Osteocyte (in vitro differentiated cells): ENCODE results near the gene C14orf180. TPM values are rescaled to one million over a fixed set of nuclear protein-coding genes. Genes with fewer than 3 reads are reported as not detected.

Source experiments
- DNase-seq: peaks from one replicate; pipeline ENCODE4 v3.0.0; 2021; ENCODE audit warnings: mixed read lengths; ENCODE audit not compliant: unreplicated experiment; ENCODE audit errors: extremely low spot score
- H3K27ac Mint-ChIP-seq: one replicate; pipeline ENCODE4 v1.8.0; 2021; ENCODE audit warnings: mild to moderate bottlenecking, mixed read lengths; ENCODE audit not compliant: unreplicated experiment
- H3K27me3 Mint-ChIP-seq: one replicate; pipeline ENCODE4 v1.8.0; 2021; ENCODE audit warnings: mixed read lengths; ENCODE audit not compliant: unreplicated experiment
- H3K36me3 Mint-ChIP-seq: one replicate; pipeline ENCODE4 v1.8.0; 2021; ENCODE audit warnings: mixed read lengths; ENCODE audit not compliant: unreplicated experiment
- H3K4me1 Mint-ChIP-seq: one replicate; pipeline ENCODE4 v1.8.0; 2021; ENCODE audit warnings: mixed read lengths; ENCODE audit not compliant: unreplicated experiment
- H3K4me3 Mint-ChIP-seq: one replicate; pipeline ENCODE4 v1.8.0; 2021; ENCODE audit warnings: mild to moderate bottlenecking, moderate library complexity, mixed read lengths; ENCODE audit not compliant: unreplicated experiment
- H3K9me3 Mint-ChIP-seq: one replicate; pipeline ENCODE4 v1.8.0; 2021; ENCODE audit warnings: mixed read lengths; ENCODE audit not compliant: unreplicated experiment
- CTCF ChIP-seq: fragments of 200-600 bp; sonication (generic); IDR thresholded peaks from 2 replicates; pipeline ENCODE4 v1.5.0; 2021; ENCODE audit warnings: antibody characterized with exemption, mild to moderate bottlenecking, moderate library complexity
- long read RNA-seq: library from polyadenylated mRNA; unstranded; transcript quantifications from one replicate; pipeline ENCODE4 v2.0.0, GENCODE V29; 2021
- total RNA-seq: library from RNA; stranded (reverse); gene quantifications from 2 replicates; pipeline ENCODE4 v1.2.1, GENCODE V29; 2021

Gene C14orf180
- not detected in 2 replicates for total RNA-seq
- long read RNA-seq: 0 reads

- Mint-ChIP-seq H3K4me1 (no peaks in the 10 kb centered on the region), H3K4me3 (no peak within 1 kb of the TSS), H3K27me3 (no peaks in the 10 kb centered on the region), H3K27ac (no peak within 1 kb of the TSS), H3K9me3 (no peaks in the 10 kb centered on the region), H3K36me3 (no peaks in the 10 kb centered on the region)
- DNase-seq: no peak
- no peak for TF ChIP-seq CTCF
Observed at GRCh38 chr14:104579507-104579906, at the start of gene C14orf180. TSS of gene C14orf180 (plus strand) at chr14:104579764. CDS start at chr14:104586431, 6,667 bp downstream.

- H3K36me3 Mint-ChIP-seq: no peaks in the 10 kb centered on the region
- no peak overlapping the region for H3K27ac Mint-ChIP-seq
- H3K27me3 Mint-ChIP-seq: no peaks in the 10 kb centered on the region
- H3K4me3 Mint-ChIP-seq: no peak overlapping the region
- peaks cover 20% of the 10 kb centered on the region for H3K9me3 Mint-ChIP-seq
- no peak for TF ChIP-seq CTCF
- no peaks in the 10 kb centered on the region for H3K4me1 Mint-ChIP-seq
- peak; percentile 70 for DNase-seq
Observed at GRCh38 chr14:104530646-104531045, 48.9 kb upstream of the C14orf180 start.

GRCh38 chr14:104531421-104532190 is 48.0 kb upstream of the C14orf180 start:
- Mint-ChIP-seq H3K9me3 (peaks cover 19% of the 10 kb centered on the region), H3K36me3 (no peaks in the 10 kb centered on the region), H3K4me3 (no peak overlapping the region), H3K27me3 (no peaks in the 10 kb centered on the region), H3K4me1 (no peaks in the 10 kb centered on the region), H3K27ac (no peak overlapping the region)
- no peak for TF ChIP-seq CTCF
- peak; percentile 67 for DNase-seq

- H3K27ac Mint-ChIP-seq: no peak overlapping the region
- no peaks in the 10 kb centered on the region for H3K4me1 Mint-ChIP-seq
- no peaks in the 10 kb centered on the region for H3K27me3 Mint-ChIP-seq
- H3K36me3 Mint-ChIP-seq: no peaks in the 10 kb centered on the region
- no peak for TF ChIP-seq CTCF
- no peak for DNase-seq
- H3K9me3 Mint-ChIP-seq: peaks cover 13% of the 10 kb centered on the region
- H3K4me3 Mint-ChIP-seq: no peak overlapping the region
Observed at GRCh38 chr14:104532191-104532555, 47.4 kb upstream of the C14orf180 start.

- H3K4me1 Mint-ChIP-seq: no peaks in the 10 kb centered on the region
- no peaks in the 10 kb centered on the region for H3K9me3 Mint-ChIP-seq
- H3K27me3 Mint-ChIP-seq: peaks cover 2% of the 10 kb centered on the region
- no peak for DNase-seq
- H3K36me3 Mint-ChIP-seq: no peaks in the 10 kb centered on the region
- no peak overlapping the region for H3K27ac Mint-ChIP-seq
- H3K4me3 Mint-ChIP-seq: no peak overlapping the region
- no peak for TF ChIP-seq CTCF
Observed at GRCh38 chr14:104534036-104534435, 45.5 kb upstream of the C14orf180 start.
